ENCODE data around the gene CACNA1H. TPM values are rescaled to one million over a fixed set of nuclear protein-coding genes. Genes with fewer than 3 reads are reported as not detected.

CACNA1H gene
- total and polyA plus RNA-seq, 9 of the 15 experiments (the other 6 are each of a cell fraction or from before 2014, with no cell fraction given): 0.10 to 0.18 TPM; not detected in 7

DNA sequence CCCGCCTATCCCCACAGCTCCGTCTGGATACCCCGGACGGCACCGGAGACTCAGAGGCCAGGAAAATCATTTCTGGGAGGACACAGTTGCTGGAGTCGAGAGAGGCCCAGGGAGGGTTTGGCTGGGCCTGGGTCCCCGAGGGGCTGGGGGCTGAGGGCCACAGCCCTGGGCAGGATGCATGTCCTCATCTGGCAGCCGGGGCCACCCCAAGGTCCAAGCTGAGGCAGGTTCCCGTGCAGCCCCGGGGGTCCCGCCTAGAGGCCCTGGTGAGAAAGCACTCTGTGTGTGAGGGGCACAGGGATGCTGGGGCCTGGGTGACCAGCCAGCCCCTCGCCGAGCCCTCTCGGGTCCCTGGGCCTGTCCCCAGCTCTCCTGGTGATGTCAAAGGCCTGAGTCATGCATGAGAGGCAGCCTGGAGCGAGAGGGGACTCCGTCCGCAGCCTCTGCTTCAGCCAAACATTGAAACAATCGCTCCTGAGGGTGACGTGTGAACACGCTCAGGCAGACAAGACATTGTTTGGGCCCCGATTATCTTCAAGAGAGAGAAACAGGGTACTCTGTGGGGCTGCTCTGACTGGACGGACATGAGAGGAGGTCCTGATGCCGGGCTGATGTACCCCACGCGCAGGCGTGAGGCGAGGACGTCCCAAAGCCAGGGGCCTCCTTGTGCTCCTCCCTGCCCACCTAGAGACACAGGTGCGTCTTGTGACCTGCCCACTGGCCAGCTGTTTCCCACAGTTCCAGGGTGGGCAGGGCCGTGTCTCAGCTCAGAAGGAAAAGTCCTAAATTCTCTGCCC lies 31.1 kb upstream of the CACNA1H start (continued):
- TF ChIP-seq NRF1 (conservative IDR thresholded peaks at IDR 0.05 in 1 of 2, IDR thresholded peaks at IDR 0.05 in 1 of 2) (peak in 1 of 2 experiments; percentile 42; a peak in 2 of 4 replicates), KLF10 (CRISPR knock-in tag; IDR thresholded peaks at IDR 0.05) (no peak), ZFX (CRISPR knock-in tag; IDR thresholded peaks at IDR 0.05) (no peak), ELF2 (CRISPR knock-in tag; IDR thresholded peaks at IDR 0.05) (no peak), YBX1 (IDR thresholded peaks at IDR 0.05) (no peak), ZNF318 (IDR thresholded peaks at IDR 0.05; ENCODE audit: borderline replicate concordance in 1 of 2, low read depth in 1 of 2) (no peak), TBP (optimal IDR thresholded peaks at IDR 0.05; ENCODE audit: low read depth, low read length) (no peak), ZNF311 (CRISPR knock-in tag; IDR thresholded peaks at IDR 0.05) (no peak), SETDB1 (IDR thresholded peaks at IDR 0.05; ENCODE audit: low read length) (no peak), RNF219 (CRISPR knock-in tag; IDR thresholded peaks at IDR 0.05) (no peak), HNRNPLL (IDR thresholded peaks at IDR 0.05; ENCODE audit: low read depth, low read length, poor library complexity, severe bottlenecking) (no peak), CBFA2T3 (IDR thresholded peaks at IDR 0.05) (no peak), HNRNPL (IDR thresholded peaks at IDR 0.05; ENCODE audit: low read depth, low read length) (no peak), PHF8 (IDR thresholded peaks at IDR 0.05; ENCODE audit: borderline replicate concordance, low read length) (no peak), ZBTB8A (IDR thresholded peaks at IDR 0.05; ENCODE audit: partially characterized antibody) (no peak), ZNF41 (CRISPR knock-in tag; conservative IDR thresholded peaks at IDR 0.05) (no peak), ZNF395 (CRISPR knock-in tag; IDR thresholded peaks at IDR 0.05) (no peak)

Data from K562 (cell line).